ENCODE measurements around the gene ABCC1.
"Not testable (repeated sequence)": the region's sequence is repeated elsewhere in the genome, so short reads cannot be mapped to it uniquely, and the experiment has no call there.

Gene ABCC1

GRCh38 chr16:15967655-15968315, 18.4 kb downstream of the ABCC1 start:
- DNase-seq, result no peak

- DNase-seq, result no peak
Measured at GRCh38 chr16:15970202-15970601, 20.8 kb downstream of the ABCC1 start.

- DNase-seq, result no peak
Measured at GRCh38 chr16:15970743-15971439, 21.5 kb downstream of the ABCC1 start.

GRCh38 chr16:15971440-15971815, 22.0 kb downstream of the ABCC1 start:
- DNase-seq, result no peak

- no peak for DNase-seq
Measured at GRCh38 chr16:15972046-15972868, 22.8 kb downstream of the ABCC1 start.

- DNase-seq, result no peak
Measured at GRCh38 chr16:15973421-15973820, 24.0 kb downstream of the ABCC1 start.

- no peak for DNase-seq
Measured at GRCh38 chr16:15974057-15974456, 24.6 kb downstream of the ABCC1 start.

- no peak for DNase-seq
Measured at GRCh38 chr16:15975172-15975571, 25.8 kb downstream of the ABCC1 start.

GRCh38 chr16:15976225-15976812, 26.9 kb downstream of the ABCC1 start:
- DNase-seq, result no peak

GRCh38 chr16:15976929-15977637, 27.7 kb downstream of the ABCC1 start:
- DNase-seq, result no peak

GRCh38 chr16:15979801-15980200, 30.4 kb downstream of the ABCC1 start:
- no peak for DNase-seq

GRCh38 chr16:15980329-15980728, 30.9 kb downstream of the ABCC1 start:
- DNase-seq, result no peak

- no peak for DNase-seq
Measured at GRCh38 chr16:15981382-15981781, 32.0 kb downstream of the ABCC1 start.

GRCh38 chr16:15982194-15982915, 32.9 kb downstream of the ABCC1 start:
- DNase-seq, result not testable (repeated sequence)

GRCh38 chr16:15983898-15984297, 34.5 kb downstream of the ABCC1 start:
- peak; percentile 81 for DNase-seq

- no peak for DNase-seq
Measured at GRCh38 chr16:15985144-15985543, 35.7 kb downstream of the ABCC1 start.

- DNase-seq, result no peak
Measured at GRCh38 chr16:15986261-15986660, 36.8 kb downstream of the ABCC1 start.

- DNase-seq, result peak; percentile 84
Measured at GRCh38 chr16:15988268-15989013, 39.0 kb downstream of the ABCC1 start.

GRCh38 chr16:15990902-15991301, 41.5 kb downstream of the ABCC1 start:
- no peak for DNase-seq

- no peak for DNase-seq
Measured at GRCh38 chr16:15993128-15993527, 43.7 kb downstream of the ABCC1 start.

- DNase-seq, result no peak
Measured at GRCh38 chr16:15993541-15993940, 44.1 kb downstream of the ABCC1 start.

Data from NCI-H69 (cell line).